Nephron progenitor cell (in vitro differentiated cells): ENCODE results near the gene HIF1AN.

Experiments
- DNase-seq: peaks from one replicate; pipeline ENCODE4 v3.0.0; 2021
- H3K27ac Mint-ChIP-seq: 2 replicates; pipeline ENCODE4 v1.8.0; 2021; ENCODE audit warnings: mild to moderate bottlenecking, moderate library complexity, mixed read lengths
- H3K27me3 Mint-ChIP-seq: 2 replicates; pipeline ENCODE4 v1.8.0; 2021; ENCODE audit warnings: mild to moderate bottlenecking, low read depth, mixed read lengths; ENCODE audit not compliant: poor library complexity
- H3K36me3 Mint-ChIP-seq: 2 replicates; pipeline ENCODE4 v1.8.0; 2021; ENCODE audit warnings: low read depth, mixed read lengths
- H3K4me1 Mint-ChIP-seq: 2 replicates; pipeline ENCODE4 v1.8.0; 2021; ENCODE audit warnings: mixed read lengths
- H3K4me3 Mint-ChIP-seq: 2 replicates; pipeline ENCODE4 v1.8.0; 2021; ENCODE audit warnings: mild to moderate bottlenecking, moderate library complexity, mixed read lengths
- H3K9me3 Mint-ChIP-seq: 2 replicates; pipeline ENCODE4 v1.8.0; 2021; ENCODE audit warnings: mild to moderate bottlenecking, moderate library complexity, mixed read lengths
- TF ChIP-seq, protein P1 (sequence below): fragments of 200-600 bp; sonication (generic); IDR thresholded peaks from 2 replicates; pipeline ENCODE4 v1.5.0; 2021; ENCODE audit warnings: antibody characterized with exemption

HIF1AN gene

GRCh38 chr10:100516847-100517246, 18.9 kb upstream of the HIF1AN start:
- Mint-ChIP-seq H3K4me3 (no peak overlapping the region), H3K36me3 (peaks cover 12% of the 10 kb centered on the region), H3K27me3 (peaks cover 30% of the 10 kb centered on the region), H3K4me1 (peaks cover 5% of the 10 kb centered on the region), H3K27ac (no peak overlapping the region), H3K9me3 (no peaks in the 10 kb centered on the region)
- TF ChIP-seq, protein P1, sequence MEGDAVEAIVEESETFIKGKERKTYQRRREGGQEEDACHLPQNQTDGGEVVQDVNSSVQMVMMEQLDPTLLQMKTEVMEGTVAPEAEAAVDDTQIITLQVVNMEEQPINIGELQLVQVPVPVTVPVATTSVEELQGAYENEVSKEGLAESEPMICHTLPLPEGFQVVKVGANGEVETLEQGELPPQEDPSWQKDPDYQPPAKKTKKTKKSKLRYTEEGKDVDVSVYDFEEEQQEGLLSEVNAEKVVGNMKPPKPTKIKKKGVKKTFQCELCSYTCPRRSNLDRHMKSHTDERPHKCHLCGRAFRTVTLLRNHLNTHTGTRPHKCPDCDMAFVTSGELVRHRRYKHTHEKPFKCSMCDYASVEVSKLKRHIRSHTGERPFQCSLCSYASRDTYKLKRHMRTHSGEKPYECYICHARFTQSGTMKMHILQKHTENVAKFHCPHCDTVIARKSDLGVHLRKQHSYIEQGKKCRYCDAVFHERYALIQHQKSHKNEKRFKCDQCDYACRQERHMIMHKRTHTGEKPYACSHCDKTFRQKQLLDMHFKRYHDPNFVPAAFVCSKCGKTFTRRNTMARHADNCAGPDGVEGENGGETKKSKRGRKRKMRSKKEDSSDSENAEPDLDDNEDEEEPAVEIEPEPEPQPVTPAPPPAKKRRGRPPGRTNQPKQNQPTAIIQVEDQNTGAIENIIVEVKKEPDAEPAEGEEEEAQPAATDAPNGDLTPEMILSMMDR = peak; percentile 14
- DNase-seq = peak; percentile 10

GRCh38 chr10:100518761-100519241, 16.9 kb upstream of the HIF1AN start:
- DNase-seq = peak; percentile 79
- TF ChIP-seq, protein P1 = peak; percentile 74
- H3K4me3 Mint-ChIP-seq = peak overlapping the region; percentile 95
- peaks cover 5% of the 10 kb centered on the region for H3K4me1 Mint-ChIP-seq
- H3K36me3 Mint-ChIP-seq = peaks cover 18% of the 10 kb centered on the region
- H3K9me3 Mint-ChIP-seq = no peaks in the 10 kb centered on the region
- H3K27ac Mint-ChIP-seq = no peak overlapping the region
- peaks cover 35% of the 10 kb centered on the region for H3K27me3 Mint-ChIP-seq

DNA sequence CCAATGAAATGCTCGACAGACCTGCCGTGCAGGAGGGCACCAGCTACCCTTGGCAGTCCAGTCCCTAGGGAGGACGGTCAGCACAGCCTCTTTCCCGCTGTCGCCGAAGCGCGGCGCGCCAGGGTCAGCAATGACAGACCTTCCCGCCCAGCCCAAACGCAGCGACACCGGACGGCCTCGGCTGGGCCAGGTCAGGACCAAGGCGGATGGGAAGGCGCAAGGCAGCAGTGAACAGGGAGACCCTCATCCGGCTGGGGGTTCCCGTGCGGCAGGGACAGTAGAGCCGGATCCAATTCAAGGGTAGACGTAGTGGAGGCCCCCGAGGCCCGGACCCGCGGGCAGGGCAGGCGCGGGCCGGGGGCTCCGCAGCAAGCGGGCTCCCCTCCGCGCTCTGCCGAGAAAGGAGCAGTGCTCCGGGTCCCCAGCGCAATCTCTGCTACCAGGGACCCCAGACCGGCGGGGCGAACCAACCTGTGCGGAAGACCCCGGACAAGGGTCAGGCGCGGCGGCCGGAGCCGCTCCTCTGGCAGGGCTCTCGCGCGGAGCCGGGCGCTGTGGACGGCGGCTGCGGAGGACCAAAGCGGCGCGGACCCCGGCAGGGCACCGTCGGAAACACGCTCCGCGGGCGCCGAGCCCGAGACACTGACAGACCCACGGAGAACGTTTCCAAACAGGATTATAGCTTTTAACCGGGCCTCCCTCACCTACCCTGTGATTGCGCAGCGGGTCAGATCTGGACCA, 16.3 kb upstream of the HIF1AN start, which contains the start of gene SEC31B:
SEC31B (minus strand) TSS at position 551 of the 741 bp plus-strand sequence. CDS start 2,909 bp downstream, outside the sequence.
- peak; percentile 78 for DNase-seq
- peak within 1 kb of the TSS; percentile 95 for H3K4me3 Mint-ChIP-seq

DNA sequence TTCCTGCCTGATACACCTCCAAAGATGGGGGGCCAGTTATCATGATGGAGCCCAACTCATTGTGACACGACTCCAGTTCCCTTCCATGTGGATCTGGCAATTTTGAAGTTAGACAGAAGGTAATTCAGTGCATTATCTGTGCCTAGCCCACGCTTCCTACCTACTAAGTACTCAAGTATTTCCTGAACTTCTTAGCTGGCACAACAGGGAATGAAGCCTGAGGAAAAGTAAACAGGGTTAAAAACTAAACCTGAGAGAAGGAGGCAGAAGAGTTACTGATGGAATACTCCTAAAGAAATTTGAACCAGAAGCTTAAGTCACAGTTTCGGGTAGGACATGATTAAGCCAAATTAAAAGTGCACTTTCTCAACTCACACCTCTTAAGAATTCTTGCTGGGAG, 14.9 kb upstream of the HIF1AN start:
- H3K4me3 Mint-ChIP-seq = no peak overlapping the region
- TF ChIP-seq, protein P1 = no peak
- H3K27ac Mint-ChIP-seq = no peak overlapping the region
- peaks cover 5% of the 10 kb centered on the region for H3K4me1 Mint-ChIP-seq
- H3K36me3 Mint-ChIP-seq = peaks cover 34% of the 10 kb centered on the region
- peaks cover 38% of the 10 kb centered on the region for H3K27me3 Mint-ChIP-seq
- no peaks in the 10 kb centered on the region for H3K9me3 Mint-ChIP-seq
- no peak for DNase-seq

More for the DNA sequence above, 16.3 kb upstream of the HIF1AN start, which contains the start of gene SEC31B:
- peaks cover 35% of the 10 kb centered on the region for H3K27me3 Mint-ChIP-seq
- peaks cover 24% of the 10 kb centered on the region for H3K36me3 Mint-ChIP-seq
- H3K4me1 Mint-ChIP-seq = peaks cover 5% of the 10 kb centered on the region
- TF ChIP-seq, protein P1 = no peak
- H3K27ac Mint-ChIP-seq = peak within 1 kb of the TSS; percentile 92
- no peaks in the 10 kb centered on the region for H3K9me3 Mint-ChIP-seq

GRCh38 chr10:100522107-100522801, 13.5 kb upstream of the HIF1AN start:
- H3K9me3 Mint-ChIP-seq = no peaks in the 10 kb centered on the region
- peaks cover 5% of the 10 kb centered on the region for H3K4me1 Mint-ChIP-seq
- H3K36me3 Mint-ChIP-seq = peaks cover 38% of the 10 kb centered on the region
- DNase-seq = no peak
- no peak overlapping the region for H3K4me3 Mint-ChIP-seq
- H3K27ac Mint-ChIP-seq = no peak overlapping the region
- TF ChIP-seq, protein P1 = no peak
- peaks cover 38% of the 10 kb centered on the region for H3K27me3 Mint-ChIP-seq
